ENCODE data around the gene MYO5C. TPM values are rescaled to one million over a fixed set of nuclear protein-coding genes. Genes with fewer than 3 reads are reported as not detected.

The MYO5C gene
- total and polyA plus RNA-seq, 4 experiments from 2014 or later: 0.19 to 0.29 (median 0.29) TPM; not detected in 1

GRCh38 chr15:52148403-52148802, 147.2 kb downstream of the MYO5C start:
- no peaks in the 10 kb centered on the region for H3K9me3 Mint-ChIP-seq
- H3K9me3 ChIP-seq (ENCODE audit: control insufficient read depth in 1 of 2, low read length in 2 of 2): no peaks in the 10 kb centered on the region
- peaks cover 48% of the 10 kb centered on the region for H3K36me3 ChIP-seq (ENCODE audit: insufficient read depth, low read length)
- no peaks in the 10 kb centered on the region for H3K27me3 Mint-ChIP-seq
- H3K4me1 Mint-ChIP-seq: no peaks in the 10 kb centered on the region
- no peak for DNase-seq
- H3K27me3 ChIP-seq (ENCODE audit: insufficient read depth, low read length): no peaks in the 10 kb centered on the region
- H3K36me3 Mint-ChIP-seq: peaks cover 52 to 77% of the 10 kb centered on the region in 2 donors
- ChIA-PET POLR2A (ENCODE audit: partially characterized antibody) (interaction anchor here (1.6 kb wide), 1 partner anchor 31 kb away, joined by 3 read pairs; no protein-coding TSS in a partner anchor), CTCF (ENCODE audit: partially characterized antibody) (no interaction called here)
- no peak overlapping the region for H3K27ac ChIP-seq (ENCODE audit: low read depth, low read length)
- no peak overlapping the region for H3K4me3 ChIP-seq (ENCODE audit: low read length in 2 of 2)
- intact Hi-C loops (cut with micrococcal nuclease): no loop called here
- no peak overlapping the region for H3K4me3 Mint-ChIP-seq
- peak overlapping the region in 2 of 7 donors; percentile 11 to 38 for H3K27ac Mint-ChIP-seq
- no peaks in the 10 kb centered on the region for H3K4me1 ChIP-seq (ENCODE audit: insufficient read depth, low read length)

- H3K4me3 Mint-ChIP-seq: no peak overlapping the region
- Histone ChIP-seq H3K4me1 (ENCODE audit: insufficient read depth, low read length) (no peaks in the 10 kb centered on the region), H3K27me3 (ENCODE audit: insufficient read depth, low read length) (no peaks in the 10 kb centered on the region), H3K4me3 (ENCODE audit: low read length in 2 of 2) (no peak overlapping the region), H3K27ac (ENCODE audit: low read depth, low read length) (no peak overlapping the region), H3K9me3 (ENCODE audit: control insufficient read depth in 1 of 2, low read length in 2 of 2) (no peaks in the 10 kb centered on the region), H3K36me3 (ENCODE audit: insufficient read depth, low read length) (peaks cover 41% of the 10 kb centered on the region)
- no peak overlapping the region for H3K27ac Mint-ChIP-seq
- H3K27me3 Mint-ChIP-seq: no peaks in the 10 kb centered on the region
- DNase-seq: no peak
- ChIA-PET POLR2A (ENCODE audit: partially characterized antibody) (no interaction called here), CTCF (ENCODE audit: partially characterized antibody) (no interaction called here)
- peaks cover 48 to 78% of the 10 kb centered on the region in 2 donors for H3K36me3 Mint-ChIP-seq
- no peaks in the 10 kb centered on the region for H3K9me3 Mint-ChIP-seq
- H3K4me1 Mint-ChIP-seq: no peaks in the 10 kb centered on the region
- intact Hi-C loops (cut with micrococcal nuclease): no loop called here
Measured at GRCh38 chr15:52146776-52147175, 148.8 kb downstream of the MYO5C start.

GRCh38 chr15:52146261-52146660, 149.3 kb downstream of the MYO5C start:
- peaks cover 51 to 78% of the 10 kb centered on the region in 2 donors for H3K36me3 Mint-ChIP-seq
- POLR2A ChIA-PET (ENCODE audit: partially characterized antibody): no interaction called here
- no peaks in the 10 kb centered on the region for H3K9me3 Mint-ChIP-seq

GRCh38 chr15:52144656-52145178, 150.9 kb downstream of the MYO5C start:
- ChIA-PET POLR2A (ENCODE audit: partially characterized antibody) (no interaction called here), CTCF (ENCODE audit: partially characterized antibody) (interaction anchor here (1.0 to 1.2 kb wide), 2 partner anchors 34 to 67 kb away, joined by 3 read pairs; no protein-coding TSS in a partner anchor)
- Mint-ChIP-seq H3K27me3 (no peaks in the 10 kb centered on the region), H3K27ac (peak overlapping the region in 1 of 7 donors; percentile 15), H3K36me3 (peaks cover 47 to 71% of the 10 kb centered on the region in 2 donors), H3K4me1 (peaks cover 0 to 4% (median 2%) of the 10 kb centered on the region in 4 donors), H3K9me3 (no peaks in the 10 kb centered on the region), H3K4me3 (no peak overlapping the region)
- Histone ChIP-seq H3K27ac (ENCODE audit: low read depth, low read length) (no peak overlapping the region), H3K4me1 (ENCODE audit: insufficient read depth, low read length) (no peaks in the 10 kb centered on the region), H3K36me3 (ENCODE audit: insufficient read depth, low read length) (peaks cover 30% of the 10 kb centered on the region), H3K27me3 (ENCODE audit: insufficient read depth, low read length) (no peaks in the 10 kb centered on the region), H3K4me3 (ENCODE audit: low read length in 2 of 2) (no peak overlapping the region), H3K9me3 (ENCODE audit: control insufficient read depth in 1 of 2, low read length in 2 of 2) (no peaks in the 10 kb centered on the region)
- no peak for DNase-seq
- intact Hi-C loops (cut with micrococcal nuclease): loop anchor here (5.0 kb wide), 1 partner anchor 83 kb away; no protein-coding TSS in a partner anchor

More at GRCh38 chr15:52146261-52146660, 149.3 kb downstream of the MYO5C start:
- Histone ChIP-seq H3K4me3 (ENCODE audit: low read length in 2 of 2) (no peak overlapping the region), H3K9me3 (ENCODE audit: control insufficient read depth in 1 of 2, low read length in 2 of 2) (no peaks in the 10 kb centered on the region), H3K27ac (ENCODE audit: low read depth, low read length) (no peak overlapping the region), H3K36me3 (ENCODE audit: insufficient read depth, low read length) (peaks cover 36% of the 10 kb centered on the region), H3K4me1 (ENCODE audit: insufficient read depth, low read length) (no peaks in the 10 kb centered on the region), H3K27me3 (ENCODE audit: insufficient read depth, low read length) (no peaks in the 10 kb centered on the region)
- Mint-ChIP-seq H3K27me3 (no peaks in the 10 kb centered on the region), H3K27ac (no peak overlapping the region), H3K4me3 (no peak overlapping the region), H3K4me1 (no peaks in the 10 kb centered on the region)
- CTCF ChIA-PET (ENCODE audit: partially characterized antibody): interaction anchor here (1.1 kb wide), 1 partner anchor 81 kb away, joined by 3 read pairs; no protein-coding TSS in a partner anchor
- intact Hi-C loops (cut with micrococcal nuclease): no loop called here
- no peak for DNase-seq

- H3K4me3 Mint-ChIP-seq: no peak overlapping the region
- H3K27me3 ChIP-seq (ENCODE audit: insufficient read depth, low read length): no peaks in the 10 kb centered on the region
- intact Hi-C loops (cut with micrococcal nuclease): loop anchor here (5.0 kb wide), 1 partner anchor 83 kb away; no protein-coding TSS in a partner anchor
- no peak overlapping the region for H3K4me3 ChIP-seq (ENCODE audit: low read length in 2 of 2)
- no peaks in the 10 kb centered on the region for H3K4me1 ChIP-seq (ENCODE audit: insufficient read depth, low read length)
- peaks cover 45 to 68% of the 10 kb centered on the region in 2 donors for H3K36me3 Mint-ChIP-seq
- H3K9me3 Mint-ChIP-seq: no peaks in the 10 kb centered on the region
- no peak overlapping the region for H3K27ac ChIP-seq (ENCODE audit: low read depth, low read length)
- DNase-seq: no peak
- no peak overlapping the region for H3K27ac Mint-ChIP-seq
- POLR2A ChIA-PET (ENCODE audit: partially characterized antibody): interaction anchor here (0.6 to 0.8 kb wide), 2 partner anchors 34 to 110 kb away, joined by 3 to 4 read pairs; no protein-coding TSS in a partner anchor
- H3K4me1 Mint-ChIP-seq: peaks cover 0 to 6% (median 4%) of the 10 kb centered on the region in 4 donors
- peaks cover 22% of the 10 kb centered on the region for H3K36me3 ChIP-seq (ENCODE audit: insufficient read depth, low read length)
- no peaks in the 10 kb centered on the region for H3K9me3 ChIP-seq (ENCODE audit: control insufficient read depth in 1 of 2, low read length in 2 of 2)
- no peaks in the 10 kb centered on the region for H3K27me3 Mint-ChIP-seq
- CTCF ChIA-PET (ENCODE audit: partially characterized antibody): interaction anchor here (0.8 to 1.2 kb wide), 4 partner anchors 10 to 473 kb away, joined by 3 to 4 read pairs (median 3); no protein-coding TSS in a partner anchor
Measured at GRCh38 chr15:52143873-52144272, 151.7 kb downstream of the MYO5C start.

Small RNA genes lying within 50 kb of the gene (microRNA-seq; reads per million reads assigned to microRNA genes)
- not detected for gene MIR1266 (ENCODE audit: borderline microRNAs expressed, borderline number of aligned reads, borderline replicate concordance)

Other genes with a start within 250 kb of the MYO5C start
- under 1 TPM; 0.42 to 0.84 TPM for gene BCL2L10, start 183.0 kb downstream of the MYO5C start, total RNA-seq
- not detected for gene BCL2L10, start 183.0 kb downstream of the MYO5C start, polyA plus RNA-seq
- 10 to 100 TPM; 69.5 to 69.9 TPM for gene GNB5, start 104.4 kb downstream of the MYO5C start, total RNA-seq
- 10 to 100 TPM; 52.2 to 54.1 TPM for gene GNB5, start 104.4 kb downstream of the MYO5C start, polyA plus RNA-seq
- 10 to 100 TPM; 36.6 to 43.9 TPM for gene MYO5A, start 233.1 kb upstream of the MYO5C start, total RNA-seq
- gene MYO5A, start 233.1 kb upstream of the MYO5C start, polyA plus RNA-seq: 10 to 100 TPM in 1 of 2 donors, 1 to 10 TPM in 1; 3.6 to 14.5 TPM